HL-60 (cell line): ENCODE data around the gene VAMP8.

Experiments
- CTCF ChIP-seq: IDR thresholded peaks from one replicate; pipeline ENCODE4 v1.5.1; 2011; ENCODE audit warnings: low read length, control low read depth, inconsistent platforms; ENCODE audit not compliant: insufficient read depth
- GABPA ChIP-seq: IDR thresholded peaks from 2 replicates; pipeline ENCODE4 v1.6.1; 2012; ENCODE audit warnings: low read depth
- POLR2AphosphoS5 ChIP-seq: IDR thresholded peaks from 2 replicates; pipeline ENCODE4 v1.6.1; 2012; ENCODE audit warnings: low read depth
- REST ChIP-seq: IDR thresholded peaks from 2 replicates; pipeline ENCODE4 v1.6.1; 2012; ENCODE audit warnings: low read depth; ENCODE audit not compliant: insufficient replicate concordance
- SPI1 ChIP-seq: IDR thresholded peaks from 2 replicates; pipeline ENCODE4 v1.6.1; 2012; ENCODE audit warnings: low read depth, mild to moderate bottlenecking, borderline replicate concordance

GRCh38 chr2:85611705-85612587 lies 34.6 kb downstream of the VAMP8 start, which contains the start of gene C2orf68:
- TF ChIP-seq CTCF (no peak), REST (no peak), GABPA (peak; percentile 93), POLR2AphosphoS5 (peak; percentile 82), SPI1 (no peak; the same call in 1 of the 2 replicates)
